Hematopoietic multipotent progenitor cell treated with erythropoietin and hydrocortisone succinate and interleukin-3 and kit ligand, for 15 days (in vitro differentiated cells): ENCODE data around the gene RNF144A.

Source experiments
- DNase-seq: peaks from one replicate; pipeline ENCODE4 v3.0.0-alpha.2; 2015; ENCODE audit warnings: low spot score

The RNF144A gene

DNA sequence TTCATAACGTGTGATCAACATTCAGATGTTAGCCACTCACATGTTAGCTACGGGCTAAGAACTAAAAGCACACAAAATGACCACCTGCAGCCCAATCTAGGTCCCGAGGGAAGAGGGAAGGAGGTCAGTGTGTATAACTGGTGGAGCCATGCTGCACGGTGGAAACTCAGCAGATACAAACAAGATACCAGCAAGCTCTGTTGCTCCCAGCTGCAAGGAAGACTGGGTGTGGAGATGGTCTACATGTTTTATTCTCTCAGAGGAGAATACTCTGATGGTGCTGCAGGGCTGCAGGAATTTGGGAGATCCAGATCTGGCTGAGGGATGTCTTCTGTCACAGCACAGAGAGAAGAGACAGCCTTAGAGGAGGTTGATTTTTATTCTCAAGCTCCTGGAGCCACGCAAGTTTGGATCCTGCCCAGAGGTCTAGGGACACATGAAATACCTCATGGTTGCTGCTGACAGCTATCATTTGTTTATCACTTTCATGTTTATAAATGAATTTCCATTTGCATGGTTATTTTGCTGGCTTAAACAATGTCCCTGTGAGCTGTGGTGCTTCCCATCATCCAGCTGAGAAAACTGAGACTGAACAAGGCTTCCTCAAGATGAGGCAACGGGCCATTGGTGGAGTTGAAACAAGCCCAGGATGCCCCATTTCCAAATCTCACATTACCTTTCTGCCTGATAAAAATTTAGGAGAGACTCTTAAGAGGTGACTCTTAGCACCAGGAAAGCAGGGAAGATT, 30.9 kb downstream of the RNF144A start:
- DNase-seq: no peak

- no peak for DNase-seq
These were observed 31.6 kb downstream of the RNF144A start for GRCh38 chr2:6948677-6949351.

GRCh38 chr2:6951046-6951445, 33.8 kb downstream of the RNF144A start:
- no peak for DNase-seq

DNA sequence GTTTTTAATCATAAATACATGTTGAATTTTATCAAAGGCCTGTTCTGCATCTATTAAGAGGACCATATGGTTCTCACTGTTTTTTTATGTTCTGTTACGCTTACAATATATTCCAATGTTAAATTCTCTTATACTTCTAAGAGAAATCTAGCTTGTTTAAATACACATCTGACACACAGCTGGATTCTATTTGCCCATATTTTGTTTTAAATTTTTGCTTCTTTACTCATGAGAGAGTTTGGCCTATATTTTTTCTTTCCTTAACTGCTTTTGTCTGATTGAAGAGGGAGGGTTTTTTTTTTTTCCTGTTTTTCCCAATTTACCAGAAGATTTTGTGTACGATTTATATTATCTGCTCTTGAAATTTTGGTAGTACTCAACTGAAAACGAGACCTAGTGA, 34.9 kb downstream of the RNF144A start:
- no peak for DNase-seq

GRCh38 chr2:6954586-6954985, 37.4 kb downstream of the RNF144A start:
- no peak for DNase-seq

GRCh38 chr2:6955511-6956136, 38.4 kb downstream of the RNF144A start:
- no peak for DNase-seq

GRCh38 chr2:6956566-6956965, 39.4 kb downstream of the RNF144A start:
- DNase-seq: no peak

DNA sequence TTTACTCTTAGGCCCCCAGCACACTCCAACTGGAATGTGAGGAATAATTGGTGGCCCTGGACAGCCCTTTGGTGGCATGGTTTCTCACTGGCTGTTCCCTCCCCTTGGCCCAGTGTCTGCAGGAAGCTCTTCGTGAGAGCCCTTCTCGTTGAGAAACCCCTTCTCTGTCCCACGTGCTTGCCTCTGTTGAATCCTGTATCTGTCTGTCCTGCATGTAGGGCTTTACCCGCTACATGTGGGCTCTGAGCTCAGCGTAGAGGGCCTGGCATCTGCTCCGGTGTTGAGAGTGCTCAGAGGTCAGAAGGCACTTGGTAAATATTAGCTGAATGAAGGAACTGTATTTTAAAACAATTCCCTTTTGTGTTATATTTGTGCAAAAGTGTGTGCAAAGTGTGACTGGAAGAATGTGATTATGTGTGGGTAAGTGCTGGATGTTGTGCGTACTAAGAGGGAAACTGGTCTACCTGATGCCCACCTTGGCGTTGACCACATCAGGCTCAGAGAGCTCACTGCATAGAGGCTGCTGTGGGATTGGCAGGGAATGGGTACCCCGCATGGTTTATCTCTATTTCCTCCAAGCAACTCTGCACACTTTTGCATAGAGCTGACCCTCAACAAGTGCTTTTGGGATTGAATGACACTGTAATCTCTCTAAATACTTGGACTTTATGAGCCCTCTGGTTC, 40.0 kb downstream of the RNF144A start:
- DNase-seq: no peak

DNA sequence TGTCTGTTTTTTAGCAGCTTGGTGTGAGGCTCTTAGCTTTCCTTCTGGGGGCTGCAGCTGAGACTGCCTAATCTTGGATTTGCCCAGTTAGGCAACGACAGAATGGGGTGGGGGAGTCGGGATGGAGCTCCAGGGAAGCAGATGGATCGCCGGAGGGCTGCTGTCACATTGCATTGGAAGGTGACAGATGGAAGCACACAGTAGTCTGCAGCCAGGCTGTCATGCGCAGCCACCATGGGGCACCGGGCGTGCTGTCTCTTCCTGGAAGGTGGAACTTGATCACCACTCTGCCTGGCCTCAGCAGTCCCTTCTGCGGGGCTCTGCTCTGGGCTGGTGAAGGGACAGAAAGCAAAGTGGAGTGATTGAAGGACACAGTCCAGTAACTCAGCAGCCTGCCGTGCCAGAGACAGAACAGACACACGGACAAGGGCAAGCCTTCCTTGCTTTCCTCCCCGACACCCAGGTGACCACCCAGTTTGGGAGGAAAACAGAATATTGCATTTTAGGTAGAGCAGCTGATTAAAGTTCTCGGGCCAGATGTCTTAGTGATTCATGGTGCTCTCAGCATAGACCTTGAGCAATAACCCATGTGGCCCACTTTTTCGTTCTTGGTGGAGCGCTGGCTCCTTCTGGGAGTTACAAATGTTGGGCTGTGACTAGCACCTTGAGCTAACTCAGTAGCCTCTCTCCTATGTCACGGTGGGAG, 40.9 kb downstream of the RNF144A start:
- DNase-seq: no peak

DNA sequence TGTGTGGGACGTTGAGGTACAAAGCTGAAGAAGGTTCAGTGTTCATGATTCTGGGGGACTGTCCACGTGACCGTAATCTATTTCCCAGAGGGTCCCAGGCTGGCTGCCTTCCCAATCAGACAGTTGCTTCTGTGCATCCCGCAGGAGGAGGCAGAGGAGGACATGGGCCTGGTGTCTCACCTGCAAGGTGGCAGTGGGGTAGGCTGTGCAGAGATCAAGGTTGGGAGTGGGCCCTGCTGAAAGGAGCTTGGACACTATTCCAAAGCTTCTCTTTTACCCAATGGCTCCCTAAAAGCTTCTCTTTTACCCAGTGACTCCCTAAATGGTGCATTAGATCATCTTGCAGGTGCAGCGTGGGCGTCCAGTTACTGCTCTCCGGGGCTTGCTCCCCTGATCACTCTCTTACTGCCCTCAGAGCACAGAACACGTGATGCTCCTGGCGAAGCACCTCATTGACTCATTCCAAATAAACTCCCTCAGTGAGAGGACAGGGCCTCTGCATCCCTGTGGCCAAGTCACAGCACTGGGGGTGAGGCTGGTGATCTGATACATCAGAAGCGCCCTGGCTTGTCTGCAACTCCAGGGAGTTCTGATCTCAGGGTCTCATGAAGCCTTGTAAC, 41.5 kb downstream of the RNF144A start:
- no peak for DNase-seq

DNA sequence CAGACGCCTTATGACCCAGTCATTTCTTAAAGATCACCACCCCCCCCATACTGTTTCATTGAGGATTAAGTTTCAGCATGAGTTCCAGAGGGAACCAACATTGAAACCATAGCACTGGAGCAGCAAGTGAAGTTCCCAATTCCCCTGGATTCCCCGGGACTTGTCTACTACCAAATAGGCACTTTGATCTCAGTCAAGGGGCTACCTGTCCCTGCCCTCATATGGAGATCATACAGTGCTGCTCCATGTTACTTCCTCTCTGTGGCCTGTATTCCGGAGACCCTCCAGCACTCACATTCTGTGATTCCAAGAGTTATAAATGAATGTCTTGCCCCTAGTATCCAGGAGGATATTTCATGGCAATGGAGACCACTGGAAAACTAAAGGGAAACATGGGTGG, 42.5 kb downstream of the RNF144A start:
- DNase-seq: no peak

- no peak for DNase-seq
These were observed 43.4 kb downstream of the RNF144A start for GRCh38 chr2:6960659-6961058.

DNA sequence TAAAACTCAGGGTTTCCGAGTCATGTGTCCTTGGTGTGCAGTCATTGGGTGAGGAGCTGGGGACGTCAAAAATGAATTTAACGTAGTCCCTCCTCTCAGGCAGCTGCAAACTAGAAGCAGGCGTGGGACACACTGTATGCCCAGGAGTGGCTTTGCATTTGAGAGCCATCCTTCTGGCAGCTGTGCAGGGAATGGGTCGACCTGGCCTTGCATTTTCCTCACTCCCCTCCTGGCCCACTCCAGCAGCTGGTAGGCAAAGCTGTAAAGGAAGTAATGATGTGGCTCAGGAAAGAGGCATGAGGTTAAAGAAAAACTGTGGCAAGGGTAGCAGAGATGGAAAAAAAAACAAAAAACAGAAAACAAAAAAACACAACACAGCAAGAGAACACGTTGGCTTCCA, 46.5 kb downstream of the RNF144A start:
- DNase-seq: no peak

- DNase-seq: no peak
These were observed 48.0 kb downstream of the RNF144A start for GRCh38 chr2:6965071-6965795.

DNA sequence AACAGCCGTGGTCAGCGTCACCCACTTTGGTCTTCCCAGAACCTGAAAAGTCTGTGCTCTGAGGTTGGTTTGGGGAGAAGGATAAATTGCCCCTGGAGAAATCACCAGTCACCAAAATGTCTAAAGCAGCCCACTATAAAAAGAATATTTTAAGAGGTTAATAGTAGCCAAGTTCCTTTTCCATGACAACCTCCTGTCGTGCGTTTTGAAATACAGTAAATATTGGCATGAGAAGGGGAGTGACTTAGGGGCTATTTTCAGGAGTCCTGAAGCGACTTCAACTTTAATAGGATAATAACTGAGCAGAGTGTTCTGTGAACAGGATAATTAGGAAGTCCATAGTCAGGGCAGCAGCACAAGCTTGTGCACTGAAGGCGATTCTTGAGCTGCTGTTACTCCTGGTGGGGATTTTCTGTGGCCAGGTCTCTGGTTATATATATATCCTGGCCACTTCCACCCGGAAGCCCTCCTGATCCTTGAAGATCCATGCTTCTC, 49.3 kb downstream of the RNF144A start:
- no peak for DNase-seq

DNA sequence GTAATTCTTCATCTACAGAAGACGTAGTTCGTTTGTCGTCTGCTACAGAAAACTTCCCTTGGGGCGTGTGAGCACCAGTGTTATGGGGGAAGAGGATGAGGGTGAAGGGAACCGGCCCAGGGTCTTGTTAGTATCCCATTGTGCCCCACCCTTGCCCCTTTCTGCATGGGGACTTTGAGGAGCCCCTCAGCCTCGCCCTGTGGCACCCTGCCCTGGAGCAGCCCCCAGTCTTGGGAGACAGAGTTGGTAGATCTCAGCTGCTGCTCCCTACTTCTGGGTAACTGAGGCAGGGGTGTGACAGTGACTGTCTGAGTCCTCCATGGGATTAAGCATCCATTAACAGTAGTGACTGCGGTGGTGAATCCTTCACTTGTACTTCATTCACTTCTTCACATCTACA, 50.1 kb downstream of the RNF144A start:
- no peak for DNase-seq

DNA sequence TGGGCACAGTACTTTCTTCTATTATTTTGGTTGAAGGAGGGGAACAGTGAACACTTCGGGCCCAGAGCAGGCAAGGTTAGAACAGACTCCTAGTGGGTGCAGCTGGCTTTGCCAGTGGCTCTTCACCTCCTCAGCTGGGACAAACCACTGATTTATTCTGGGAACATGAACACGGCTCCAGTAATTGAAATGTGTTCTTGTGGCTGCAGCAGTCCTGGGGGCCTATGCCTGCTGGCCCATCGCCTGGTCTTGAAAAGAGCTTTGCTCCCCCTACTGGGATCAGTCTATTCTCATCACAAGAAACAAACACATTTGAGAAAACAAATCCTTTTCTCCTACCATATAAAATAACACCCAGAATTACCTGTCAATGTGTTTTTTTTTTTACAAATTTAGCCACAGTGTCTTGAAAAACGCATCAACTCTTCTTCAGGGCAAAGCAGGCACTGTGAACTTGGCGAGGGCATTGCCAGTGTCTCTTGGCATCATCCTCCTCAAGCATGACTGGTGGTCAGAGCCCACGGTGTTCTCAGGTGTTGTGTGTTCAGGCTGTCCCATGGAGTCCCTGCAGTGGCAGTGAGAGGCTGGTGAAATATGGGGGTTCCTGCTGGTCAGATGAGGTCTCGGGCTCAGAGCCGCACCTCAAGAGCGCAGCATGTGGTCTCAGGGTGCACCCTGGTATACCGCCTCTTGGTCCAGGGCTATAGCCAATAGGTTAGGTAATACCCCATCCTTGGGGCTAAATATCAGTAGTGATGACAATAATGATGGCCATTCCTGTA, 51.3 kb downstream of the RNF144A start:
- no peak for DNase-seq

DNA sequence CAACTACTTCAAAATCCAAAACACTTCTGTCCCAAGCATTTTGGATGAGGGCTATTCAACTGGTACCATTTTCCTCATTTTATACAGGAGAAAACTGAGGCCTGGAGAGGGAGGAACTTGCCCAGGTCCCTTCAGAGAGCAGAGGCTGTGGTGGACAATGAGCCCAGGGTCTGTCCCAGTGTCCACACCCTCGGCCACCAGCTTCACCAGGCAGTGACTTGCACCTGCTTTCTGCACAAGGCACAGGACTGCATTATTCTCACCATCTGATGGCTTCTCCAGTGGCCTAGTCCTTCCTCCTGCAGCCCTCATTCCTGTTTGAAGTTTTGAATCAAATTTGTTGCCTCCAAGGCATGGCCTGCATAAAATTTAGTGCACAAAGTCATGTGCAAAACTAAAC, 53.3 kb downstream of the RNF144A start:
- DNase-seq: no peak

GRCh38 chr2:6970976-6971480, 53.8 kb downstream of the RNF144A start:
- no peak for DNase-seq

- DNase-seq: no peak
These were observed 54.3 kb downstream of the RNF144A start for GRCh38 chr2:6971502-6971901.
